ENCODE data around the gene KCNG2.

GRCh38 chr18:79890674-79891073 lies 92.9 kb downstream of the KCNG2 start:
- no peak for TF ChIP-seq CTCF (conservative IDR thresholded peaks at IDR 0.05)
- TF ChIP-seq ZFX (IDR thresholded peaks at IDR 0.05) = no peak
